Caco-2 (cell line): Measurements from ENCODE around the gene SOHLH2. TPM values are rescaled to one million over a fixed set of nuclear protein-coding genes. Genes with fewer than 3 reads are reported as not detected.

Source experiments
- BruUV-seq: library from RNA; stranded (reverse); fragments of 400-500 nt; replicated peaks from 2 replicates; lab custom pipeline; 2021; lab: Mats Ljungman, UMichigan
- CTCF ChIA-PET: fragments of 300-600 bp; sonication (Branson Sonifier 250); formaldehyde crosslinking; loops from one replicate; lab custom pipeline; 2022; ENCODE audit warnings: antibody characterized with exemption; lab: Charles Lee
- POLR2A ChIA-PET: fragments of 300-600 bp; sonication (Branson Sonifier 250); formaldehyde crosslinking; loops from one replicate; lab custom pipeline; 2022; ENCODE audit warnings: antibody characterized with exemption; lab: Charles Lee
- DNase-seq, 2 experiments: peaks; one replicate each; pipeline versions ENCODE4 v3.0.0 to v3.0.0-alpha.2; 2020 to 2022
- H3K27me3 ChIP-seq: replicated peaks from 2 replicates; pipeline ENCODE4 v1.6.0; 2011; ENCODE audit warnings: low read length; ENCODE audit not compliant: control insufficient read depth, insufficient read depth
- H3K36me3 ChIP-seq: 2 replicates; pipeline ENCODE4 v1.5.1; 2011; ENCODE audit warnings: low read length; ENCODE audit not compliant: control insufficient read depth, insufficient read depth
- H3K4me1 ChIP-seq: fragments of 250-450 bp; sonication (Bioruptor Pico); 2 replicates; pipeline ENCODE4 v1.5.1; 2020; ENCODE audit warnings: mild to moderate bottlenecking
- H3K4me3 ChIP-seq: 2 replicates; pipeline ENCODE4 v1.5.1; 2011; ENCODE audit warnings: low read depth, mild to moderate bottlenecking, control low read depth, low read length
- H3K9me3 ChIP-seq: fragments of 250-450 bp; sonication (Bioruptor Pico); 2 replicates; pipeline ENCODE4 v1.5.1; 2020; ENCODE audit warnings: mild to moderate bottlenecking, moderate library complexity
- H3K27ac Mint-ChIP-seq: one replicate; pipeline ENCODE4 v1.8.0; 2022; ENCODE audit warnings: mixed read lengths; ENCODE audit not compliant: unreplicated experiment
- H3K27me3 Mint-ChIP-seq: one replicate; pipeline ENCODE4 v1.8.0; 2022; ENCODE audit warnings: mixed read lengths; ENCODE audit not compliant: insufficient read depth, unreplicated experiment
- H3K36me3 Mint-ChIP-seq: one replicate; pipeline ENCODE4 v1.8.0; 2022; ENCODE audit warnings: mild to moderate bottlenecking, mixed read lengths; ENCODE audit not compliant: insufficient read depth, unreplicated experiment
- H3K4me1 Mint-ChIP-seq: one replicate; pipeline ENCODE4 v1.8.0; 2022; ENCODE audit warnings: low read depth, mixed read lengths; ENCODE audit not compliant: unreplicated experiment
- H3K4me3 Mint-ChIP-seq: one replicate; pipeline ENCODE4 v1.8.0; 2022; ENCODE audit warnings: mild to moderate bottlenecking, moderate library complexity, mixed read lengths; ENCODE audit not compliant: unreplicated experiment
- H3K9me3 Mint-ChIP-seq: one replicate; pipeline ENCODE4 v1.8.0; 2022; ENCODE audit warnings: mixed read lengths; ENCODE audit not compliant: unreplicated experiment
- CTCF ChIP-seq, 2 experiments: fragments of 200-600 bp in 1 of 2; IDR thresholded peaks; 1 replicate in 1 of 2; 2 replicates in 1 of 2; pipeline versions ENCODE4 v1.5.1 to v1.8.0; 2011 to 2022; ENCODE audit warnings: antibody characterized with exemption in 1 of 2, control low read depth in 1 of 2, inconsistent platforms in 1 of 2, low read depth in 1 of 2, low read length in 1 of 2, mild to moderate bottlenecking in 1 of 2, moderate library complexity in 1 of 2; ENCODE audit not compliant: insufficient read depth in 1 of 2, severe bottlenecking in 1 of 2, unreplicated experiment in 1 of 2
- intact Hi-C: fragments of 100-400 bp; cut with micrococcal nuclease; formaldehyde crosslinking; loops from one replicate; pipeline ENCODE4 v1.10.0; 2022; ENCODE audit not compliant: unreplicated experiment
- total RNA-seq: library from RNA; stranded (reverse); gene quantifications from 2 replicates; pipeline ENCODE4 v1.2.3, GENCODE V29; 2022

SOHLH2 gene
- total RNA-seq, 1 experiment from 2014 or later: not detected

- ChIA-PET POLR2A (no interaction called here), CTCF (no interaction called here)
- H3K4me1 Mint-ChIP-seq: no peaks in the 10 kb centered on the region
- no TSS peak for BruUV-seq
- H3K27me3 Mint-ChIP-seq: peaks cover 9% of the 10 kb centered on the region
- no peak for DNase-seq
- Histone ChIP-seq H3K27me3 (no peaks in the 10 kb centered on the region), H3K36me3 (no peaks in the 10 kb centered on the region), H3K4me3 (no peak overlapping the region), H3K4me1 (no peaks in the 10 kb centered on the region), H3K9me3 (no peaks in the 10 kb centered on the region)
- H3K36me3 Mint-ChIP-seq: no peaks in the 10 kb centered on the region
- H3K9me3 Mint-ChIP-seq: no peaks in the 10 kb centered on the region
- intact Hi-C loops: no loop called here
- no peak overlapping the region for H3K27ac Mint-ChIP-seq
- TF ChIP-seq CTCF (IDR thresholded peaks at IDR 0.05; ENCODE audit: insufficient read depth in 1 of 2, low read depth in 1 of 2, low read length in 1 of 2, severe bottlenecking in 1 of 2, unreplicated experiment in 1 of 2): no peak
- no peak overlapping the region for H3K4me3 Mint-ChIP-seq
These were observed 36.7 kb upstream of the SOHLH2 start for GRCh38 chr13:36251017-36251416.

- H3K9me3 Mint-ChIP-seq: no peaks in the 10 kb centered on the region
- TF ChIP-seq CTCF (IDR thresholded peaks at IDR 0.05; ENCODE audit: insufficient read depth in 1 of 2, low read depth in 1 of 2, low read length in 1 of 2, severe bottlenecking in 1 of 2, unreplicated experiment in 1 of 2): no peak
- intact Hi-C loops: no loop called here
- H3K4me3 ChIP-seq: no peak overlapping the region
- H3K4me1 Mint-ChIP-seq: no peaks in the 10 kb centered on the region
- no peaks in the 10 kb centered on the region for H3K9me3 ChIP-seq
- H3K36me3 Mint-ChIP-seq: no peaks in the 10 kb centered on the region
- H3K27me3 Mint-ChIP-seq: peaks cover 9% of the 10 kb centered on the region
- no peaks in the 10 kb centered on the region for H3K36me3 ChIP-seq
- ChIA-PET POLR2A (no interaction called here), CTCF (no interaction called here)
- H3K27me3 ChIP-seq: no peaks in the 10 kb centered on the region
- no peak overlapping the region for H3K27ac Mint-ChIP-seq
- no peaks in the 10 kb centered on the region for H3K4me1 ChIP-seq
- H3K4me3 Mint-ChIP-seq: no peak overlapping the region
- no peak for DNase-seq
- BruUV-seq: no TSS peak
These were observed 34.3 kb upstream of the SOHLH2 start for GRCh38 chr13:36248700-36249099.

GRCh38 chr13:36244990-36245389 lies 30.6 kb upstream of the SOHLH2 start:
- H3K9me3 ChIP-seq: no peaks in the 10 kb centered on the region
- Mint-ChIP-seq H3K9me3 (no peaks in the 10 kb centered on the region), H3K36me3 (no peaks in the 10 kb centered on the region), H3K4me3 (no peak overlapping the region), H3K4me1 (no peaks in the 10 kb centered on the region), H3K27me3 (peaks cover 9% of the 10 kb centered on the region), H3K27ac (no peak overlapping the region)
- no peak overlapping the region for H3K4me3 ChIP-seq
- no peaks in the 10 kb centered on the region for H3K36me3 ChIP-seq
- ChIA-PET CTCF (no interaction called here), POLR2A (no interaction called here)
- no peak for TF ChIP-seq CTCF (IDR thresholded peaks at IDR 0.05; ENCODE audit: insufficient read depth in 1 of 2, low read depth in 1 of 2, low read length in 1 of 2, severe bottlenecking in 1 of 2, unreplicated experiment in 1 of 2)
- no TSS peak for BruUV-seq
- DNase-seq: no peak
- H3K4me1 ChIP-seq: no peaks in the 10 kb centered on the region
- intact Hi-C loops: no loop called here
- no peaks in the 10 kb centered on the region for H3K27me3 ChIP-seq
